WI38 (cell line): ENCODE measurements around the gene RNF212.
A peak's percentile ranks its signal among the peaks of the same experiment; 100 is the strongest.

Source experiments
- H3K4me3 ChIP-seq: 2 replicates; pipeline ENCODE4 v1.5.1; 2011; ENCODE audit warnings: low read depth, mild to moderate bottlenecking, control low read depth, low read length
- CTCF ChIP-seq: IDR thresholded peaks from 2 replicates; pipeline ENCODE4 v1.5.1; 2012; ENCODE audit warnings: low read depth, mild to moderate bottlenecking, control low read depth, low read length

The RNF212 gene

GRCh38 chr4:1050486-1051213 lies 62.7 kb downstream of the RNF212 start:
- H3K4me3 ChIP-seq = no peak overlapping the region
- TF ChIP-seq CTCF = no peak

GRCh38 chr4:1049591-1049905 lies 63.8 kb downstream of the RNF212 start:
- no peak for TF ChIP-seq CTCF
- no peak overlapping the region for H3K4me3 ChIP-seq

- no peak overlapping the region for H3K4me3 ChIP-seq
- TF ChIP-seq CTCF = no peak
Measured at GRCh38 chr4:1048773-1049590, 64.4 kb downstream of the RNF212 start.

- TF ChIP-seq CTCF = no peak
- no peak overlapping the region for H3K4me3 ChIP-seq
Measured at GRCh38 chr4:1047976-1048772, 65.2 kb downstream of the RNF212 start.

GRCh38 chr4:1047106-1047975 lies 66.0 kb downstream of the RNF212 start:
- peak overlapping the region; percentile 37; the same call in 1 of the 2 replicates for H3K4me3 ChIP-seq
- no peak for TF ChIP-seq CTCF

- H3K4me3 ChIP-seq = peak overlapping the region; percentile 37; the same call in 1 of the 2 replicates
Measured at GRCh38 chr4:1046581-1047011, 66.8 kb downstream of the RNF212 start.
